ENCODE measurements around the gene CDH3.

Gene CDH3

DNA sequence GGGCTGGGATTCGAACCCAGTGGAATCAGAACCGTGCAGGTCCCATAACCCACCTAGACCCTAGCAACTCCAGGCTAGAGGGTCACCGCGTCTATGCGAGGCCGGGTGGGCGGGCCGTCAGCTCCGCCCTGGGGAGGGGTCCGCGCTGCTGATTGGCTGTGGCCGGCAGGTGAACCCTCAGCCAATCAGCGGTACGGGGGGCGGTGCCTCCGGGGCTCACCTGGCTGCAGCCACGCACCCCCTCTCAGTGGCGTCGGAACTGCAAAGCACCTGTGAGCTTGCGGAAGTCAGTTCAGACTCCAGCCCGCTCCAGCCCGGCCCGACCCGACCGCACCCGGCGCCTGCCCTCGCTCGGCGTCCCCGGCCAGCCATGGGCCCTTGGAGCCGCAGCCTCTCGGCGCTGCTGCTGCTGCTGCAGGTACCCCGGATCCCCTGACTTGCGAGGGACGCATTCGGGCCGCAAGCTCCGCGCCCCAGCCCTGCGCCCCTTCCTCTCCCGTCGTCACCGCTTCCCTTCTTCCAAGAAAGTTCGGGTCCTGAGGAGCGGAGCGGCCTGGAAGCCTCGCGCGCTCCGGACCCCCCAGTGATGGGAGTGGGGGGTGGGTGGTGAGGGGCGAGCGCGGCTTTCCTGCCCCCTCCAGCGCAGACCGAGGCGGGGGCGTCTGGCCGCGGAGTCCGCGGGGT lies 92.1 kb downstream of the CDH3 start, which contains the start of gene CDH1:
Gene CDH1, plus strand, starts transcription at position 247 of the 684 bp plus-strand sequence. Its CDS starts 124 bp downstream, at position 371.
- no peak; the same call in 1 of the 2 replicates for TF ChIP-seq RAD21 (IDR thresholded peaks at IDR 0.05; ENCODE audit: low read depth)
- TF ChIP-seq CEBPB (IDR thresholded peaks at IDR 0.05) = no peak
- peak; percentile 98 for TF ChIP-seq TAF1 (IDR thresholded peaks at IDR 0.05; ENCODE audit: low read depth)
- 0 out of 2 replicates have a peak, but pooled peaks have one; percentile 11 for TF ChIP-seq CREB1 (IDR thresholded peaks at IDR 0.05; ENCODE audit: low read depth)
- TF ChIP-seq, protein P1, sequence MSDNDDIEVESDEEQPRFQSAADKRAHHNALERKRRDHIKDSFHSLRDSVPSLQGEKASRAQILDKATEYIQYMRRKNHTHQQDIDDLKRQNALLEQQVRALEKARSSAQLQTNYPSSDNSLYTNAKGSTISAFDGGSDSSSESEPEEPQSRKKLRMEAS (IDR thresholded peaks at IDR 0.05) = peak; percentile 71
- 0 out of 2 replicates have a peak, but pooled peaks have one; percentile 51 for TF ChIP-seq YY1 (IDR thresholded peaks at IDR 0.05; ENCODE audit: low read depth)
- TF ChIP-seq EGR1 (IDR thresholded peaks at IDR 0.05) = peak; percentile 50; the same call in 1 of the 2 replicates
- peak; percentile 65; the same call in 1 of the 2 replicates for TF ChIP-seq TCF12 (IDR thresholded peaks at IDR 0.05; ENCODE audit: low read depth)
- TF ChIP-seq, protein P2, sequence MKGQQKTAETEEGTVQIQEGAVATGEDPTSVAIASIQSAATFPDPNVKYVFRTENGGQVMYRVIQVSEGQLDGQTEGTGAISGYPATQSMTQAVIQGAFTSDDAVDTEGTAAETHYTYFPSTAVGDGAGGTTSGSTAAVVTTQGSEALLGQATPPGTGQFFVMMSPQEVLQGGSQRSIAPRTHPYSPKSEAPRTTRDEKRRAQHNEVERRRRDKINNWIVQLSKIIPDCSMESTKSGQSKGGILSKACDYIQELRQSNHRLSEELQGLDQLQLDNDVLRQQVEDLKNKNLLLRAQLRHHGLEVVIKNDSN (IDR thresholded peaks at IDR 0.05) = peak; percentile 78
- TF ChIP-seq ZBTB7A (IDR thresholded peaks at IDR 0.05; ENCODE audit: low read depth) = no peak
- no peak for TF ChIP-seq NFIC (IDR thresholded peaks at IDR 0.05)
- TF ChIP-seq, protein P3, sequence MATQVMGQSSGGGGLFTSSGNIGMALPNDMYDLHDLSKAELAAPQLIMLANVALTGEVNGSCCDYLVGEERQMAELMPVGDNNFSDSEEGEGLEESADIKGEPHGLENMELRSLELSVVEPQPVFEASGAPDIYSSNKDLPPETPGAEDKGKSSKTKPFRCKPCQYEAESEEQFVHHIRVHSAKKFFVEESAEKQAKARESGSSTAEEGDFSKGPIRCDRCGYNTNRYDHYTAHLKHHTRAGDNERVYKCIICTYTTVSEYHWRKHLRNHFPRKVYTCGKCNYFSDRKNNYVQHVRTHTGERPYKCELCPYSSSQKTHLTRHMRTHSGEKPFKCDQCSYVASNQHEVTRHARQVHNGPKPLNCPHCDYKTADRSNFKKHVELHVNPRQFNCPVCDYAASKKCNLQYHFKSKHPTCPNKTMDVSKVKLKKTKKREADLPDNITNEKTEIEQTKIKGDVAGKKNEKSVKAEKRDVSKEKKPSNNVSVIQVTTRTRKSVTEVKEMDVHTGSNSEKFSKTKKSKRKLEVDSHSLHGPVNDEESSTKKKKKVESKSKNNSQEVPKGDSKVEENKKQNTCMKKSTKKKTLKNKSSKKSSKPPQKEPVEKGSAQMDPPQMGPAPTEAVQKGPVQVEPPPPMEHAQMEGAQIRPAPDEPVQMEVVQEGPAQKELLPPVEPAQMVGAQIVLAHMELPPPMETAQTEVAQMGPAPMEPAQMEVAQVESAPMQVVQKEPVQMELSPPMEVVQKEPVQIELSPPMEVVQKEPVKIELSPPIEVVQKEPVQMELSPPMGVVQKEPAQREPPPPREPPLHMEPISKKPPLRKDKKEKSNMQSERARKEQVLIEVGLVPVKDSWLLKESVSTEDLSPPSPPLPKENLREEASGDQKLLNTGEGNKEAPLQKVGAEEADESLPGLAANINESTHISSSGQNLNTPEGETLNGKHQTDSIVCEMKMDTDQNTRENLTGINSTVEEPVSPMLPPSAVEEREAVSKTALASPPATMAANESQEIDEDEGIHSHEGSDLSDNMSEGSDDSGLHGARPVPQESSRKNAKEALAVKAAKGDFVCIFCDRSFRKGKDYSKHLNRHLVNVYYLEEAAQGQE (IDR thresholded peaks at IDR 0.05; ENCODE audit: low read depth) = no peak
- TF ChIP-seq TEAD4 (IDR thresholded peaks at IDR 0.05) = no peak; the same call in 1 of the 2 replicates
- TF ChIP-seq EP300 (IDR thresholded peaks at IDR 0.05; ENCODE audit: borderline replicate concordance) = no peak
- no peak for TF ChIP-seq FOXM1 (IDR thresholded peaks at IDR 0.05; ENCODE audit: borderline replicate concordance, low read depth)

DNA sequence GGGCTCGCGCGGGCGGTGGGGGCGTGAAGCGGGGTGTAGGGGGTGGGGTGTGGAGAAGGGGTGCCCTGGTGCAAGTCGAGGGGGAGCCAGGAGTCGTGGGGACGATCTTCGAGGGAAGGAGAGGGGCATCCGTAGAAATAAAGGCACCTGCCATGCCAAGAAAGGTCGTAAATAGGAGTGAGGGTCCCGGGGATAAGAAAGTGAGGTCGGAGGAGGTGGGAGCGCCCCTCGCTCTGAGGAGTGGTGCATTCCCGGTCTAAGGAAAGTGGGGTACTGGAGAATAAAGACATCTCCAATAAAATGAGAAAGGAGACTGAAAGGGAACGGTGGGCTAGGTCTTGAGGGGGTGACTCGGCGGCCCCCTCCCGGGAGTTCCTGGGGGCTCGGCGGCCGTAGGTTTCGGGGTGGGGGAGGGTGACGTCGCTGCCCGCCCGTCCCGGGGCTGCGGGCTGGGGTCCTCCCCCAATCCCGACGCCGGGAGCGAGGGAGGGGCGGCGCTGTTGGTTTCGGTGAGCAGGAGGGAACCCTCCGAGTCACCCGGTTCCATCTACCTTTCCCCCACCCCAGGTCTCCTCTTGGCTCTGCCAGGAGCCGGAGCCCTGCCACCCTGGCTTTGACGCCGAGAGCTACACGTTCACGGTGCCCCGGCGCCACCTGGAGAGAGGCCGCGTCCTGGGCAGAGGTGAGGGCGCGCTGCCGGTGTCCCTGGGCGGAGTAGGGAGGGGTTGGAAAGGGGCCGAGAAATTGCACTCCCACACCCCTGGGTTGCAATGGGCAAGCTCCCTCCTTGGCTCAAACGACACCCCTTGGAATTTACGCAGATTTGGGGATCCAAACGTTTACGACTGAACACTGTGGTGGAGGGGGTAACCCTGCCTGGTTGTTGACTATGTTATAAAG lies 92.9 kb downstream of the CDH3 start:
- TF ChIP-seq NFIC (IDR thresholded peaks at IDR 0.05) (peak; percentile 55), CREB1 (IDR thresholded peaks at IDR 0.05; ENCODE audit: low read depth) (no peak), RAD21 (IDR thresholded peaks at IDR 0.05; ENCODE audit: low read depth) (peak; percentile 64), EP300 (IDR thresholded peaks at IDR 0.05; ENCODE audit: borderline replicate concordance) (peak; percentile 32; the same call in 1 of the 2 replicates), EGR1 (IDR thresholded peaks at IDR 0.05) (no peak; the same call in 1 of the 2 replicates), TEAD4 (IDR thresholded peaks at IDR 0.05) (peak; percentile 33), YY1 (IDR thresholded peaks at IDR 0.05; ENCODE audit: low read depth) (no peak), FOXM1 (IDR thresholded peaks at IDR 0.05; ENCODE audit: borderline replicate concordance, low read depth) (no peak), ZBTB7A (IDR thresholded peaks at IDR 0.05; ENCODE audit: low read depth) (peak; percentile 82; the same call in 1 of the 2 replicates), TAF1 (IDR thresholded peaks at IDR 0.05; ENCODE audit: low read depth) (0 out of 2 replicates have a peak, but pooled peaks have one; percentile 41), CEBPB (IDR thresholded peaks at IDR 0.05) (no peak), TCF12 (IDR thresholded peaks at IDR 0.05; ENCODE audit: low read depth) (peak; percentile 55; the same call in 1 of the 2 replicates)
- TF ChIP-seq, protein P2 (IDR thresholded peaks at IDR 0.05) = no peak
- TF ChIP-seq, protein P1 (IDR thresholded peaks at IDR 0.05) = peak; percentile 71
- TF ChIP-seq, protein P3 (IDR thresholded peaks at IDR 0.05; ENCODE audit: low read depth) = no peak

DNA sequence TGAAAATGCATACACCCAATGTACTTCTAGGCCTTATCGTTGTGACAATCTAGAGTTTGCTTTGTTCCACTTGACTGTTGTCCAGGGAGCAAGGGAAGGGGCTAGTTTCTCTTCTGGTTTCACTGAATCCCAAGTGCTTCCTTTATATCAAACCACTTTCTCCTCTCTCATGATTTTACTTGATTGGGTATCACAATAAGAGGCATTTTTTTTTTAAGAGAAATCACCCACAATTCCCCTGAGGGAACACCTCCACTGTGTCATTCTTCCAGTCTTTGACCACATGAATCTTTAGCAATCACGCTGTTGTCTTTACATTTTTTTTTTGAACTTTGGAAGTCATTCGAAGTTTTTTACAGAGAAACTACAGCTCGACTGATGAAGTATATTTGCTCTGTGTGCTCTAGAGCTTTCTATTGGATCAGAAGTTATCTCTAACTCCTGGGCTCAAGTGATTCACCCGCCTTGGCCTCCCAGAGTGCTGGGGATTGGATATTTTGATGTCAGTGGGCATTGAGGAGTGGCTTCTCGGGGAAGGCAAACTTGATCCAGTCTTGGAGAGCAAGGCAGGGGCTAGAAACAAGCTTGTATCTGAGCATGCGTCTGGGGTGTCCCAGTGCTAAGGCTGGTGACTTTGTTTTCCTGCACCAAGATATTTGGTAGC lies 95.0 kb downstream of the CDH3 start:
- TF ChIP-seq FOXM1 (IDR thresholded peaks at IDR 0.05; ENCODE audit: borderline replicate concordance, low read depth) = no peak
- TF ChIP-seq EGR1 (IDR thresholded peaks at IDR 0.05) = no peak
- no peak for TF ChIP-seq TCF12 (IDR thresholded peaks at IDR 0.05; ENCODE audit: low read depth)
- TF ChIP-seq CEBPB (IDR thresholded peaks at IDR 0.05) = no peak
- TF ChIP-seq NFIC (IDR thresholded peaks at IDR 0.05) = no peak
- no peak for TF ChIP-seq TAF1 (IDR thresholded peaks at IDR 0.05; ENCODE audit: low read depth)
- TF ChIP-seq, protein P2 (IDR thresholded peaks at IDR 0.05) = no peak
- no peak for TF ChIP-seq CREB1 (IDR thresholded peaks at IDR 0.05; ENCODE audit: low read depth)
- TF ChIP-seq ZBTB7A (IDR thresholded peaks at IDR 0.05; ENCODE audit: low read depth) = no peak

Data from Ishikawa (cell line).